ENCODE results near the gene TMPRSS11E. TPM values are rescaled to one million over a fixed set of nuclear protein-coding genes. Genes with fewer than 3 reads are reported as not detected.

Gene TMPRSS11E
- total RNA-seq, 1 experiment from 2014 or later: not detected

GRCh38 chr4:68489338-68489737, 42.1 kb downstream of the TMPRSS11E start:
- CTCF ChIA-PET: no interaction called here
- Histone ChIP-seq H3K27me3 (ENCODE audit: control insufficient read depth, insufficient read depth, low read length) (no peaks in the 10 kb centered on the region), H3K36me3 (ENCODE audit: control insufficient read depth, insufficient read depth, low read length) (no peaks in the 10 kb centered on the region), H3K4me1 (ENCODE audit: control insufficient read depth, insufficient read depth, low read length) (no peaks in the 10 kb centered on the region), H3K9me3 (ENCODE audit: control insufficient read depth, insufficient read depth, low read depth, low read length) (no peaks in the 10 kb centered on the region), H3K4me3 (ENCODE audit: low read depth in 2 of 2, low read length in 2 of 2) (no peak overlapping the region), H3K27ac (ENCODE audit: low read length) (no peak overlapping the region)
- BruUV-seq (replicated peaks): no TSS peak
- no peak for ATAC-seq
- POLR2A ChIA-PET: no interaction called here
- in situ Hi-C loops (cut with HindIII; ENCODE audit: low pct_unique_long_range_greater_than_20kb, low sequenced_read_pairs): no loop called here
- no peak for DNase-seq (ENCODE audit: low read depth, low spot score)
- TF ChIP-seq POLR2AphosphoS5 (IDR thresholded peaks at IDR 0.05; ENCODE audit: low read depth, low read length) (no peak), CTCF (IDR thresholded peaks at IDR 0.05) (no peak), TCF7L2 (IDR thresholded peaks at IDR 0.05; ENCODE audit: low read depth, low read length) (no peak), SIN3A (IDR thresholded peaks at IDR 0.05; ENCODE audit: borderline replicate concordance, insufficient read depth, low read depth, low read length) (no peak), REST (IDR thresholded peaks at IDR 0.05; ENCODE audit: insufficient read depth in 1 of 2, low read depth in 2 of 2, low read length in 1 of 2) (no peak)
- intact Hi-C loops (cut with micrococcal nuclease; ENCODE audit: unreplicated experiment): no loop called here

- ATAC-seq (no peak), DNase-seq (ENCODE audit: low read depth, low spot score) (no peak)
- Histone ChIP-seq H3K27ac (ENCODE audit: low read length) (no peak overlapping the region), H3K9me3 (ENCODE audit: control insufficient read depth, insufficient read depth, low read depth, low read length) (no peaks in the 10 kb centered on the region), H3K27me3 (ENCODE audit: control insufficient read depth, insufficient read depth, low read length) (no peaks in the 10 kb centered on the region), H3K4me1 (ENCODE audit: control insufficient read depth, insufficient read depth, low read length) (no peaks in the 10 kb centered on the region), H3K36me3 (ENCODE audit: control insufficient read depth, insufficient read depth, low read length) (no peaks in the 10 kb centered on the region), H3K4me3 (ENCODE audit: low read depth in 2 of 2, low read length in 2 of 2) (no peak overlapping the region)
- intact Hi-C loops (cut with micrococcal nuclease; ENCODE audit: unreplicated experiment): no loop called here
- in situ Hi-C loops (cut with HindIII; ENCODE audit: low pct_unique_long_range_greater_than_20kb, low sequenced_read_pairs): no loop called here
- ChIA-PET POLR2A (no interaction called here), CTCF (no interaction called here)
- BruUV-seq (replicated peaks): no TSS peak
- no peak for TF ChIP-seq CTCF (IDR thresholded peaks at IDR 0.05)
- TF ChIP-seq REST (IDR thresholded peaks at IDR 0.05; ENCODE audit: insufficient read depth in 1 of 2, low read depth in 2 of 2, low read length in 1 of 2): no peak
- TF ChIP-seq POLR2AphosphoS5 (IDR thresholded peaks at IDR 0.05; ENCODE audit: low read depth, low read length): no peak
- TF ChIP-seq TCF7L2 (IDR thresholded peaks at IDR 0.05; ENCODE audit: low read depth, low read length): no peak
- no peak for TF ChIP-seq SIN3A (IDR thresholded peaks at IDR 0.05; ENCODE audit: borderline replicate concordance, insufficient read depth, low read depth, low read length)
Observed at GRCh38 chr4:68490826-68491457, 43.7 kb downstream of the TMPRSS11E start.
